OCI-LY1 (cell line): ENCODE results near the gene HIVEP1.

ENCODE experiments used
- H2AFZ ChIP-seq: fragments of 200-600 bp; sonication (generic), shearing (Covaris generic); 2 replicates; pipeline ENCODE4 v1.6.0; 2014; ENCODE audit warnings: antibody characterized with exemption, mild to moderate bottlenecking, low read length
- H3F3A ChIP-seq: fragments of 200-600 bp; sonication (generic), shearing (Covaris generic); 2 replicates; pipeline ENCODE4 v1.6.0; 2014; ENCODE audit warnings: mild to moderate bottlenecking, antibody characterized with exemption, low read length, moderate library complexity; ENCODE audit not compliant: insufficient read depth
- H3K27ac ChIP-seq: fragments of 200-600 bp; sonication (generic); 2 replicates; pipeline ENCODE4 v1.5.1; 2014; ENCODE audit warnings: low read length, mixed run types, mild to moderate bottlenecking, low read depth; ENCODE audit not compliant: poor library complexity, severe bottlenecking
- H3K27me3 ChIP-seq: fragments of 200-600 bp; sonication (generic); 2 replicates; pipeline ENCODE4 v1.6.0; 2014; ENCODE audit warnings: antibody characterized with exemption, mild to moderate bottlenecking, low read length, moderate library complexity; ENCODE audit not compliant: insufficient read depth
- H3K36me3 ChIP-seq: fragments of 200-600 bp; sonication (generic); 2 replicates; pipeline ENCODE4 v1.6.1; 2014; ENCODE audit warnings: mild to moderate bottlenecking, antibody characterized with exemption, low read length, moderate library complexity, mixed read lengths; ENCODE audit not compliant: insufficient read depth
- H3K4me1 ChIP-seq: fragments of 200-600 bp; sonication (generic); 2 replicates; pipeline ENCODE4 v1.5.1; 2014; ENCODE audit warnings: mild to moderate bottlenecking, low read length, moderate library complexity; ENCODE audit not compliant: insufficient read depth, severe bottlenecking
- H3K4me2 ChIP-seq: fragments of 200-600 bp; sonication (generic), shearing (Covaris generic); 2 replicates; pipeline ENCODE4 v1.6.1; 2014; ENCODE audit warnings: low read length
- H3K4me3 ChIP-seq: fragments of 200-600 bp; sonication (generic); 2 replicates; pipeline ENCODE4 v1.5.1; 2014; ENCODE audit warnings: low read length, low read depth, mild to moderate bottlenecking, mixed read lengths; ENCODE audit not compliant: poor library complexity, severe bottlenecking
- H3K79me2 ChIP-seq: fragments of 200-600 bp; shearing (Covaris generic); 2 replicates; pipeline ENCODE4 v1.6.1; 2016; ENCODE audit warnings: mixed run types, low read length, mixed read lengths; ENCODE audit not compliant: insufficient read depth
- H3K9ac ChIP-seq: fragments of 200-600 bp; sonication (generic), shearing (Covaris generic); 2 replicates; pipeline ENCODE4 v1.6.1; 2014; ENCODE audit warnings: mild to moderate bottlenecking, low read length, mixed read lengths
- H3K9me2 ChIP-seq: fragments of 200-600 bp; sonication (generic), shearing (Covaris generic); 2 replicates; pipeline ENCODE4 v1.6.1; 2014; ENCODE audit warnings: low read depth, mild to moderate bottlenecking, low read length, mixed read lengths
- H3K9me3 ChIP-seq: fragments of 200-600 bp; shearing (Covaris generic); 2 replicates; pipeline ENCODE4 v1.6.1; 2014; ENCODE audit warnings: low read length, mixed read lengths
- H4K20me1 ChIP-seq: fragments of 200-600 bp; sonication (generic), shearing (Covaris generic); 2 replicates; pipeline ENCODE4 v1.6.0; 2016; ENCODE audit warnings: mild to moderate bottlenecking, low read length; ENCODE audit not compliant: insufficient read depth
- CTCF ChIP-seq: fragments of 200-600 bp; sonication (generic), shearing (Covaris generic); IDR thresholded peaks from 2 replicates; pipeline ENCODE4 v1.5.1; 2017; ENCODE audit warnings: mild to moderate bottlenecking, antibody characterized with exemption, low read length, moderate library complexity, mixed read lengths
- EZH2 ChIP-seq: fragments of 200-600 bp; sonication (generic), shearing (Covaris generic); IDR thresholded peaks from 2 replicates; pipeline ENCODE4 v1.8.0; 2017; ENCODE audit warnings: borderline replicate concordance, mixed run types, mild to moderate bottlenecking, antibody characterized with exemption, low read length, moderate library complexity, mixed read lengths

Gene HIVEP1

GRCh38 chr6:12033770-12034169 lies 21.7 kb downstream of the HIVEP1 start:
- H2AFZ ChIP-seq, result no peak overlapping the region
- H3K9me3 ChIP-seq, result peaks cover 6% of the 10 kb centered on the region; the same call in 1 of the 2 replicates
- H3K36me3 ChIP-seq, result peaks cover 37% of the 10 kb centered on the region
- no peak overlapping the region; the same call in 1 of the 2 replicates for H3K9ac ChIP-seq
- H3K9me2 ChIP-seq, result no peaks in the 10 kb centered on the region
- no peaks in the 10 kb centered on the region for H3F3A ChIP-seq
- no peak overlapping the region for H3K27ac ChIP-seq
- H3K79me2 ChIP-seq, result peaks cover 88% of the 10 kb centered on the region
- peaks cover 46% of the 10 kb centered on the region for H3K4me1 ChIP-seq
- H3K4me3 ChIP-seq, result no peak overlapping the region
- no peak overlapping the region for H3K4me2 ChIP-seq
- H3K27me3 ChIP-seq, result no peaks in the 10 kb centered on the region
- H4K20me1 ChIP-seq, result no peaks in the 10 kb centered on the region
- TF ChIP-seq EZH2, result no peak
- no peak for TF ChIP-seq CTCF

- H3K4me1 ChIP-seq, result peaks cover 52% of the 10 kb centered on the region
- H3K27ac ChIP-seq, result no peak overlapping the region
- no peaks in the 10 kb centered on the region for H4K20me1 ChIP-seq
- no peaks in the 10 kb centered on the region for H3K27me3 ChIP-seq
- peaks cover 86% of the 10 kb centered on the region for H3K79me2 ChIP-seq
- H3K9me2 ChIP-seq, result no peaks in the 10 kb centered on the region
- H3K36me3 ChIP-seq, result peaks cover 31% of the 10 kb centered on the region
- no peak overlapping the region; the same call in 1 of the 2 replicates for H3K9ac ChIP-seq
- no peak overlapping the region for H2AFZ ChIP-seq
- TF ChIP-seq EZH2 (no peak), CTCF (no peak)
- H3K4me2 ChIP-seq, result no peak overlapping the region
- H3K9me3 ChIP-seq, result peaks cover 6% of the 10 kb centered on the region; the same call in 1 of the 2 replicates
- H3F3A ChIP-seq, result no peaks in the 10 kb centered on the region
- H3K4me3 ChIP-seq, result no peak overlapping the region
Observed at GRCh38 chr6:12034349-12034748, 22.2 kb downstream of the HIVEP1 start.

- H3K4me2 ChIP-seq, result no peak overlapping the region
- H3K4me1 ChIP-seq, result peaks cover 57% of the 10 kb centered on the region
- H3K4me3 ChIP-seq, result no peak overlapping the region
- H3K9ac ChIP-seq, result no peak overlapping the region; the same call in 1 of the 2 replicates
- H4K20me1 ChIP-seq, result no peaks in the 10 kb centered on the region
- peaks cover 3% of the 10 kb centered on the region; the same call in 1 of the 2 replicates for H3K9me3 ChIP-seq
- peaks cover 26% of the 10 kb centered on the region for H3K36me3 ChIP-seq
- peaks cover 82% of the 10 kb centered on the region for H3K79me2 ChIP-seq
- no peaks in the 10 kb centered on the region for H3F3A ChIP-seq
- H3K27me3 ChIP-seq, result no peaks in the 10 kb centered on the region
- no peak overlapping the region for H3K27ac ChIP-seq
- no peaks in the 10 kb centered on the region for H3K9me2 ChIP-seq
- TF ChIP-seq CTCF, result no peak
- H2AFZ ChIP-seq, result no peak overlapping the region
Observed at GRCh38 chr6:12034837-12035236, 22.7 kb downstream of the HIVEP1 start.
